OCI-LY3 (cell line): Measurements from ENCODE around the gene PGM2.

Experiments used
- EZH2phosphoT487 ChIP-seq: fragments of 200-600 bp; shearing (Covaris generic); IDR thresholded peaks from 2 replicates; pipeline ENCODE4 v1.6.1; 2018; ENCODE audit warnings: antibody characterized with exemption, mixed run types, low read depth
- TF ChIP-seq, protein P1 (sequence below): fragments of 200-600, 300-600 bp; sonication (generic); IDR thresholded peaks from 2 replicates; pipeline ENCODE4 v1.5.1; 2014; ENCODE audit warnings: antibody characterized with exemption, low read length, low read depth

DNA sequence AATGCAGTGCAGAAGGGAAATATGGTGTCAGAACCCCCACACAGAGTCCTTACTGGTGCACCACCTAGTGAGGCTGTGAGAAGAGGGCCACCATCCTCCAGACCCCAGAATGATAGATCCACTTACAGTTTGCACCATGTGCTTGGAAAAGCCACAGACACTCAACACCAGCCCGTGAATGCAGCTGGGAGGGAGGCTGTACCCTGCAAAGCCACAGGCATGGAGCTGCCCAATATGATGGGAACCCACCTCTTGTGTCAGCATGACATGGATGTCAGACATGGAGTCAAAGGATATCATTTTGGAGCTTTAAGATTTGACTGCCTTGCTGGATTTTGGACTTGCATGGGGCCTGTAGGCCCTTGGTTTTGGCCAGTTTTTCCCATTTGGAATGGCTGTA, 34.2 kb upstream of the PGM2 start:
- TF ChIP-seq, protein P1, sequence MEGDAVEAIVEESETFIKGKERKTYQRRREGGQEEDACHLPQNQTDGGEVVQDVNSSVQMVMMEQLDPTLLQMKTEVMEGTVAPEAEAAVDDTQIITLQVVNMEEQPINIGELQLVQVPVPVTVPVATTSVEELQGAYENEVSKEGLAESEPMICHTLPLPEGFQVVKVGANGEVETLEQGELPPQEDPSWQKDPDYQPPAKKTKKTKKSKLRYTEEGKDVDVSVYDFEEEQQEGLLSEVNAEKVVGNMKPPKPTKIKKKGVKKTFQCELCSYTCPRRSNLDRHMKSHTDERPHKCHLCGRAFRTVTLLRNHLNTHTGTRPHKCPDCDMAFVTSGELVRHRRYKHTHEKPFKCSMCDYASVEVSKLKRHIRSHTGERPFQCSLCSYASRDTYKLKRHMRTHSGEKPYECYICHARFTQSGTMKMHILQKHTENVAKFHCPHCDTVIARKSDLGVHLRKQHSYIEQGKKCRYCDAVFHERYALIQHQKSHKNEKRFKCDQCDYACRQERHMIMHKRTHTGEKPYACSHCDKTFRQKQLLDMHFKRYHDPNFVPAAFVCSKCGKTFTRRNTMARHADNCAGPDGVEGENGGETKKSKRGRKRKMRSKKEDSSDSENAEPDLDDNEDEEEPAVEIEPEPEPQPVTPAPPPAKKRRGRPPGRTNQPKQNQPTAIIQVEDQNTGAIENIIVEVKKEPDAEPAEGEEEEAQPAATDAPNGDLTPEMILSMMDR, result no peak
- TF ChIP-seq EZH2phosphoT487, result no peak
